ENCODE measurements around the gene CEP192. TPM values are rescaled to one million over a fixed set of nuclear protein-coding genes. Genes with fewer than 3 reads are reported as not detected.

CEP192 gene
- total and polyA plus RNA-seq, 9 donors = 14.3 to 34.8 (median 21.8) TPM

DNA sequence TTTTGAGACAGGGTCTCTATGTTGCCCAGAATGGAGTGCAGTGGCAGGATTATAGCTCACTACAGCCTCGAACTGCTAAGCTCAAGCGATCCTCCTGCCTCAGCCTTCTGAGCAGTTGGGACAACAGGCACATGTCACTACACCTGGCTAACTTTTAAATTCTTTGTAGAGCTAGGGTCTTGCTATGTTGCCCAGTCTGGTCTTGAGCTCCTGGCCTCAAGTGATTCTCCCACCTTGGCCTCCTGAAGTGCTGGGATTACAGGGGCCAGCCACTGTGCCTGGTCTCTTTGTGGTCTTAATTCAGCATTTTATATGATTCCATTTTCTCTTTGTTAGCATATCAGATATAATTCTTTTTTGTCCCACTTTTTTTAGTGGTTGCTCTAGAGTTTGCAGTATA, 34.1 kb downstream of the CEP192 start:
- WGBS (ENCODE audit: insufficient coverage) = 100% methylated on average over 1 of the region's 2 CpGs
- Histone ChIP-seq H3K27ac (ENCODE audit: low read length) (no peak overlapping the region), H3K9me3 (replicated peaks; ENCODE audit: control insufficient read depth, low read depth, low read length) (peaks cover 2% of the 10 kb centered on the region), H3K4me3 (ENCODE audit: low read length) (no peak overlapping the region), H3K36me3 (ENCODE audit: control insufficient read depth, insufficient read depth, low read length) (peaks cover 28% of the 10 kb centered on the region), H3K27me3 (ENCODE audit: control insufficient read depth, insufficient read depth, low read length) (no peaks in the 10 kb centered on the region), H3K4me1 (ENCODE audit: control insufficient read depth, insufficient read depth, low read length) (no peaks in the 10 kb centered on the region)
- DNase-seq = no peak

DNA sequence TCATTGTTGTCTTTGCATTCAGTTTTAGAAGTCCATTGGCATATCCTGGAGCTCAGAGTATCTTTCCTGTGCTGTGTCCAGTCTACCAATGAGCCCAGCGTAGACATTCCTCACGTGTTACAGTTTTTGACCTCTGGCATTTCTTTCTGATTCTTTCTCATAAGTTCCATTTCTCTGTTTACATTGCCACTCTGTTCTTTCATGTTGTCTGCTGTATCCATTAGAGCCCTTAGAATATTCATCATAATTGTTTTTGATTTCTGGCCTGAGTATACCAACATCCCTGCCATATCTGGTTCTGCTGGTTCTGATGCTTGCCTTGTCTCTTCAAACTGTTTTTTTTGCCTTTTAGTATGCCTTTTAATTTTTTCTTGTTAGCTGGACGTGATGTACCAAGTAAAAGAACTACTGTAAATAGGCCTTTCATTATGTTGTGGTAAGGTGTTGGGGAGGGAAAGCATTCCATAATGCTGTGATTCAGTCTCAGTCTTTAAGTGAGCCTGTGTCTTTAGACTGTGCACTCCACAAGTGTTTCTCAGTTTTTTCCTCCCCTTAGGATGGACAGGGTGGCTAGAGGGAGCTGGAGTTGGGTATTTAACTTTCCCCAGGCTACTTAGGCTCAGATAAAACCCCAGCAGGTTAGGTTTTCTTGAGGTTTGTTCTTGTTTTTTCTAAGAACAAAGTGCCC, 35.6 kb downstream of the CEP192 start:
- H3K27ac ChIP-seq (ENCODE audit: low read length) = no peak overlapping the region

DNA sequence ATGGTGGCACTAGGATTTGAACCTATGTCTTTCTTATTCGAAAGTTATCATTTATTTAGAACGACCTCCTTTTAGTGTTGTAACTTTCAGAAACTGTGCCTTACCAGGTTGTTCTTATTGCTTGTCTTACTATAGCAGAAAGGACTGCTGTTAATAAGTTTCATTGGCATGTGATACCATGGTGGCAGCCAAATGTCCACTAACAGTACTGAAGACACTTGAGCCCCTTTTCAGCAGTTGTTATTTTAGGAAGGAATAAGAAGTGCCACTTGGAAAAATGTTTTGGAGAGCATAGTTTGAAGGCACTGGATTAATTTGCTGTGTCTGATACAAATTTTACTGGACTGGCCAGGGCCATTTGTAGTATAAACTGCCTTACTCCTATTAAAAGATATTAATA, 37.7 kb downstream of the CEP192 start:
- H3K4me3 ChIP-seq (ENCODE audit: low read length) = no peak overlapping the region
- WGBS (ENCODE audit: insufficient coverage) = no CpG with 5 or more reads among the region's 2 CpGs

More for the DNA sequence above, 35.6 kb downstream of the CEP192 start:
- DNase-seq = no peak
- no peak overlapping the region for H3K4me3 ChIP-seq (ENCODE audit: low read length)
- no peaks in the 10 kb centered on the region for H3K4me1 ChIP-seq (ENCODE audit: control insufficient read depth, insufficient read depth, low read length)
- peaks cover 35% of the 10 kb centered on the region for H3K36me3 ChIP-seq (ENCODE audit: control insufficient read depth, insufficient read depth, low read length)
- peaks cover 2% of the 10 kb centered on the region for H3K9me3 ChIP-seq (replicated peaks; ENCODE audit: control insufficient read depth, low read depth, low read length)
- no peaks in the 10 kb centered on the region for H3K27me3 ChIP-seq (ENCODE audit: control insufficient read depth, insufficient read depth, low read length)
- WGBS (ENCODE audit: insufficient coverage) = 94% methylated on average over 2 of the region's 3 CpGs

DNA sequence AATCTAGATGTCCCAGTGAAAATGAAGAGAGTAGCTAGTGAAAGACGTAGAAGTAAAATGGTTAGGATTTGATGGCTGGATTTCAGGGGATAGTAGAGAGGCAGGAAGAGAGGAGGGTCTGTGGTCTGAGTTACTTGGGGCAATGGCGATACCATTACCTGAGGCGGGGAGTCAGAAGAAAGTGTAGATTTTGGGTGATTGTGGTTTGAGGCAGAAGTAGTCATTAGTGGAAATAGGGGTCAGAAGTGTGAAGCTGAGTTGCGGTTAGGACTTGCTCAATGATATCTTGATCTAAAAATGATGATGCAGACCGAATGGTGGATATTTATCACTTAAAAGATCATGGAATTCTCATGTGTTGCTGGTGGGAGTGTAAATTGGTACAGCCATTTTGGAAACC, 41.0 kb downstream of the CEP192 start:
- 98% methylated on average over 4 of the region's 5 CpGs for whole genome bisulfite sequencing (ENCODE audit: insufficient coverage)
- H3K27ac ChIP-seq (ENCODE audit: low read length) = no peak overlapping the region
- no peaks in the 10 kb centered on the region for H3K9me3 ChIP-seq (replicated peaks; ENCODE audit: control insufficient read depth, low read depth, low read length)
- H3K4me3 ChIP-seq (ENCODE audit: low read length) = no peak overlapping the region
- H3K36me3 ChIP-seq (ENCODE audit: control insufficient read depth, insufficient read depth, low read length) = peaks cover 36% of the 10 kb centered on the region
- no peak for DNase-seq
- H3K27me3 ChIP-seq (ENCODE audit: control insufficient read depth, insufficient read depth, low read length) = no peaks in the 10 kb centered on the region
- no peaks in the 10 kb centered on the region for H3K4me1 ChIP-seq (ENCODE audit: control insufficient read depth, insufficient read depth, low read length)

More for the DNA sequence above, 37.7 kb downstream of the CEP192 start:
- Histone ChIP-seq H3K27me3 (ENCODE audit: control insufficient read depth, insufficient read depth, low read length) (no peaks in the 10 kb centered on the region), H3K27ac (ENCODE audit: low read length) (no peak overlapping the region), H3K36me3 (ENCODE audit: control insufficient read depth, insufficient read depth, low read length) (peaks cover 44% of the 10 kb centered on the region), H3K9me3 (replicated peaks; ENCODE audit: control insufficient read depth, low read depth, low read length) (no peaks in the 10 kb centered on the region), H3K4me1 (ENCODE audit: control insufficient read depth, insufficient read depth, low read length) (no peaks in the 10 kb centered on the region)
- DNase-seq = no peak

DNA sequence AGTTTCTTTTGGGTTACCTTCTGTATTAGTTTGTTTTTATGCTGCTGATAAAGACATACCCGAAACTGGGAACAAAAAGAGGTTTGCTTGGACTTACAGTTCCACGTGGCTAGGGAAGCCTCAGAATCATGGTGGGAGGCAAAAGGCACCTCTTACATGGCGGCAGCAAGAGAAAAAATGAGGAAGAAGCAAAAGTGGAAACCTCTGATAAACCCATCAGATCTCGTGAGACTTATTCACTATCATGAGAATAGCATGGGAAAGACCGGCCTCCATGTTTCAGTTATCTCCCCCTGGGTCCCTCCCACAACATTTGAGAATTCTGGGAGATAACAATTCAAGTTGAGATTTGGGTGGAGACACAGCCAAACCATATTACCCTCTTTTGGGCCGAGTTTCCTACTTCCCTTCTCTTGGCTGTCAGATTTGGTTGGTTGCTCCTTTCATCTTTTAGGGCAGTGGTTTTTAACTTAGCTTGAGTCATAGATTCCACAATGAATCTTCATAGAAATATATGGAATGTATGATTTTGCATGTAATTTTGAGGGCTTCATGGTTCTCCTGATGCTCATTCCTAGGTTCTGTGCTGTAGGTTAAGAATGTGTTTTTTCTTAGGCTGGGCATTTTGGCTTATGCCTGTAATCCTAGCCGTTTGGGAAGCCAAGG, 44.2 kb downstream of the CEP192 start:
- Histone ChIP-seq H3K27ac (ENCODE audit: low read length) (no peak overlapping the region), H3K36me3 (ENCODE audit: control insufficient read depth, insufficient read depth, low read length) (peaks cover 29% of the 10 kb centered on the region), H3K4me3 (ENCODE audit: low read length) (no peak overlapping the region), H3K4me1 (ENCODE audit: control insufficient read depth, insufficient read depth, low read length) (no peaks in the 10 kb centered on the region), H3K9me3 (replicated peaks; ENCODE audit: control insufficient read depth, low read depth, low read length) (no peaks in the 10 kb centered on the region), H3K27me3 (ENCODE audit: control insufficient read depth, insufficient read depth, low read length) (no peaks in the 10 kb centered on the region)
- WGBS (ENCODE audit: insufficient coverage) = 80% methylated on average over 2 of the region's 7 CpGs
- no peak for DNase-seq

DNA sequence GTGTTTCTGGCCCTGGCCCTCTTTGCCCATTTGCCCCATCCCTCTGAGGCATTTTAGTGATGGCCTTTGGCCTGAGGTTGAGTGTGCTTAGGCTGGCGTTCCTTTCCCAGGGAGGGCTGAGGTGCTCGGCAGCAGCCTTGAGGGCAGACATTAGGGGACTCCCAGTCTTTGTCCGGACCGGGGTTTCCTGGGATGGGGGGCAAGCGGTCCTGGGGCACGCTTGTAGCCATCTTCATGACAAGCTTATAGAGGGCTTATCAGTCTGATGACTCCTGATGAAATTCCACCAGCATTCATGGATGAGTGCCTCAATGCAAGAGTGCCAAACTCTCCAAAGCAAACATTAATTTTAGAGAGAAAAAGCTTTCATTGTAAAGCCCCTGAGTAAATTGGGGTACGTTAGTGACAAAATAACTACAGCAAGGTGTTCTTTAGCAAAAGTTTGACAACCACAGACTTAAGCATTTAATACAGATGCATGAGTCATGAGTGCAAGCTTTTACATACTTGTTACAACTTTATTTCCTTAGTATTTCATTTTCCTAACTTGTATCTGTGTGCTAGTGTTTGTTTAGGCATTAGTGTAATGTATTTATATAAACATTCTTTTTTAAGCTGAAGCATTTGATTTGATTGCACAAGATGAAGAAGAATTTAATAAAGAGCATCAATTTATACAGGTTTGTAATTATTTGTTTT, 45.6 kb downstream of the CEP192 start:
- H3K27me3 ChIP-seq (ENCODE audit: control insufficient read depth, insufficient read depth, low read length) = no peaks in the 10 kb centered on the region
- DNase-seq = no peak
- H3K27ac ChIP-seq (ENCODE audit: low read length) = no peak overlapping the region
- peaks cover 18% of the 10 kb centered on the region for H3K36me3 ChIP-seq (ENCODE audit: control insufficient read depth, insufficient read depth, low read length)
- H3K9me3 ChIP-seq (replicated peaks; ENCODE audit: control insufficient read depth, low read depth, low read length) = no peaks in the 10 kb centered on the region
- H3K4me1 ChIP-seq (ENCODE audit: control insufficient read depth, insufficient read depth, low read length) = no peaks in the 10 kb centered on the region
- H3K4me3 ChIP-seq (ENCODE audit: low read length) = no peak overlapping the region
- WGBS (ENCODE audit: insufficient coverage) = 97% methylated on average over 6 of the region's 7 CpGs

DNA sequence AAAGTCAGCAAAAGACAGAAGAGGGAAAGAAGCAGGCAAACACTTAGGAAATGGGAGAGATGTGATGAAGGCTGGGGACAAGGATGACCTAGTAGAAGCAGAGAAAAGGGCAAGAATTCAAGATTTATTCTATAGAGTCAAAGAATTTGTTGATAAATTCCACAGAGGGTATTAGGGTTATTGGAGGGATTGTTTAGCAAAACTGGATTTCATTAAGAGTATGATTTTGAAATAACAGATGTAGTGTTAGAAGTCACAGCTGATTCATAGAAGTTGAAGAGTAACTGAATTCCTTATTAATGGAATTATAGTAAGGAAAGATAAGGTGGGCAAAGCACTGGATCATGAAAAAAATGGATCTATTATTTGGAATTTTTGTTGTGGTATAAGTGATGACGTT, 48.6 kb downstream of the CEP192 start:
- DNase-seq = no peak
- H3K4me3 ChIP-seq (ENCODE audit: low read length) = no peak overlapping the region
- H3K9me3 ChIP-seq (replicated peaks; ENCODE audit: control insufficient read depth, low read depth, low read length) = no peaks in the 10 kb centered on the region
- H3K4me1 ChIP-seq (ENCODE audit: control insufficient read depth, insufficient read depth, low read length) = no peaks in the 10 kb centered on the region
- H3K27ac ChIP-seq (ENCODE audit: low read length) = no peak overlapping the region
- no CpG with 5 or more reads among the region's 1 CpG for WGBS (ENCODE audit: insufficient coverage)
- no peaks in the 10 kb centered on the region for H3K27me3 ChIP-seq (ENCODE audit: control insufficient read depth, insufficient read depth, low read length)
- peaks cover 15% of the 10 kb centered on the region for H3K36me3 ChIP-seq (ENCODE audit: control insufficient read depth, insufficient read depth, low read length)

DNA sequence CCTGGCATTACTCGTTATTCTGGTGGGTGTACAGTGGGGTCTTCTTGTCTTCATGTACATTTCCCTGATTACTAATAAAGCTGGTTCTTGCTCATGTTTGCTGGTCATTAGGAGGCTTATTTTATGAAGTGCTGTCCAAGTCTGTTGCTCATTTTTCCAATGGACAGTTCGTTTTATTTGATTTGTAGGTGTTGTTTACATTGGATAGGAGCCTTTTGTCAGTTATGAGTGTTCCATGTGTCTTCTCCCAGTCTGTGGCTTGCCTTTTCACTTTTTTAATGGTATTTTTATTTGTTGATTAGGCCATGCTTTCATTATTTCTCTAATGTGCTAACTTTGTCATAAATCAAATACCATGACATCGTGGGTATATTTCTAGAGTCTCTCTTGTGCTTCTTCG, 51.9 kb downstream of the CEP192 start:
- no CpG with 5 or more reads among the region's 4 CpGs for WGBS (ENCODE audit: insufficient coverage)
- no peaks in the 10 kb centered on the region for H3K27me3 ChIP-seq (ENCODE audit: control insufficient read depth, insufficient read depth, low read length)
- H3K9me3 ChIP-seq (replicated peaks; ENCODE audit: control insufficient read depth, low read depth, low read length) = no peaks in the 10 kb centered on the region
- DNase-seq = no peak
- H3K36me3 ChIP-seq (ENCODE audit: control insufficient read depth, insufficient read depth, low read length) = peaks cover 18% of the 10 kb centered on the region
- no peak overlapping the region for H3K4me3 ChIP-seq (ENCODE audit: low read length)
- H3K4me1 ChIP-seq (ENCODE audit: control insufficient read depth, insufficient read depth, low read length) = no peaks in the 10 kb centered on the region
- H3K27ac ChIP-seq (ENCODE audit: low read length) = no peak overlapping the region

DNA sequence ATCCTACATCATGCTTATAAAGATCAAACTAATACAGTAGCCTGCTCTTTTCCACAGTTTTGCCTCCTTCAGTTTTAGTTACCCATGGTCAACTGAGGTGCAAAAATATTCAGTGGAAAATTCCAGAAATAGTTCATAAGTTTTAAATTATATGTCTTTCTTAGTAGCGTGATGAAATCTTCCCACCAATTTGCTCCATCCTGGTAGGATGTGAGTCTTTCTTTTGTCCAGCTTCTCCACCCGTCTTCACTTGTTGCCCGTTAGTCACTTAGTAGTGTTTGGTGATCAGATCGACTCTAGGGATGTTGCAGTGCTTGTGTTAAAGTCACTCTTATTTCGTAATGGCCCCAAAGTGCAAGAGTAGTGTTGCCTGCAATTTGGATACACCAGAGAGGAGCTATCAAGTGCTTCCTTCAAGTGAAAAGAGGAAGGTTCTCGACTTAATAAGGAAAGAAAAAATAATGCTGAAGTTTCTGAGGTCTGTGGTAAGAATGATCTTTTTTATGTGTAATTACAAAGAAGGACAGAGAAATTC, 57.0 kb downstream of the CEP192 start:
- no peaks in the 10 kb centered on the region for H3K4me1 ChIP-seq (ENCODE audit: control insufficient read depth, insufficient read depth, low read length)
- H3K4me3 ChIP-seq (ENCODE audit: low read length) = no peak overlapping the region
- no peak for DNase-seq
- H3K27ac ChIP-seq (ENCODE audit: low read length) = no peak overlapping the region
- H3K36me3 ChIP-seq (ENCODE audit: control insufficient read depth, insufficient read depth, low read length) = peaks cover 30% of the 10 kb centered on the region
- WGBS (ENCODE audit: insufficient coverage) = 96% methylated on average over 4 of the region's 6 CpGs
- H3K9me3 ChIP-seq (replicated peaks; ENCODE audit: control insufficient read depth, low read depth, low read length) = no peaks in the 10 kb centered on the region
- H3K27me3 ChIP-seq (ENCODE audit: control insufficient read depth, insufficient read depth, low read length) = no peaks in the 10 kb centered on the region

DNA sequence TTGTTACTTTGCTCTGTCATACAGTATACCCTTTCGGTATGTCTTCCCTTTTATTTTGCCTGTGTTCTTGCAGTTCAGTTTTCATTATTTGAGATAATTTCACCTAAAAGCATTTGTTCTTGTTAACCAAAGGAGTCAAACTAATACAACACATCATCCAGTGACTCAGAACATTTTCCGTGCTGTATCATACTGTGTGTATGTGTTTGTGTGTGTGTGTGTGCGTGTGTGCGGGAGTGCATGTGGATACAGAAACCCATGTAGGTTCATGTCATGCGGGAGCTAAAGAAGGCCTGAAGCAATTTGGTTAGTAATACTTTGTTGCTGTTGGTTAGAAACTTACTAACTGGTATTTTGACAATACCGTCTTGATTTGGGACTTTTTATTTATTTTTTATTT, 60.0 kb downstream of the CEP192 start:
- H3K9me3 ChIP-seq (replicated peaks; ENCODE audit: control insufficient read depth, low read depth, low read length) = no peaks in the 10 kb centered on the region
- H3K4me1 ChIP-seq (ENCODE audit: control insufficient read depth, insufficient read depth, low read length) = no peaks in the 10 kb centered on the region
- WGBS (ENCODE audit: insufficient coverage) = 95% methylated on average over 3 of the region's 6 CpGs
- no peak overlapping the region for H3K27ac ChIP-seq (ENCODE audit: low read length)
- H3K36me3 ChIP-seq (ENCODE audit: control insufficient read depth, insufficient read depth, low read length) = peaks cover 47% of the 10 kb centered on the region
- H3K4me3 ChIP-seq (ENCODE audit: low read length) = no peak overlapping the region
- no peak for DNase-seq
- H3K27me3 ChIP-seq (ENCODE audit: control insufficient read depth, insufficient read depth, low read length) = no peaks in the 10 kb centered on the region
